A549 (cell line): ENCODE results near the gene LLCFC1. TPM values are rescaled to one million over a fixed set of nuclear protein-coding genes. Genes with fewer than 3 reads are reported as not detected.

Source experiments
- ATAC-seq, 2 experiments: fragments of 200-7000 bp in 1 of 2; fragments of >200 bp in 1 of 2; cut with Nextera tagmentation in 1 of 2; cut with Tn5 transposase in 1 of 2; 3 replicates each; pipeline versions ENCODE4 v1.8.0 to v1.9.1; 2018 to 2020; ENCODE audit warnings: mild to moderate bottlenecking in 1 of 2, moderate library complexity in 1 of 2
- CTCF ChIA-PET: fragments of 300-600 bp; sonication (Branson Sonifier 250); formaldehyde crosslinking; extraction: SDS; loops from one replicate; lab custom pipeline; 2021; ENCODE audit warnings: antibody characterized with exemption, inconsistent platforms; lab: Yijun Ruan, JAX
- POLR2A ChIA-PET: fragments of 350-600 bp; formaldehyde crosslinking; extraction: SDS; loops from one replicate; lab custom pipeline; 2021; ENCODE audit warnings: antibody characterized with exemption, inconsistent platforms; lab: Yijun Ruan, JAX
- DNase-seq, 2 experiments: peaks; one replicate each; pipeline versions ENCODE4 v3.0.0 to v3.0.0-alpha.2; 2011 to 2016; ENCODE audit warnings: low read depth in 1 of 2, low spot score in 1 of 2
- FAIRE-seq: peaks from 2 replicates; lab custom pipeline; 2011; peaks lifted over from hg19 to GRCh38; lab: Jason Lieb, UNC
- H3K27ac ChIP-seq, 2 experiments: fragments of >200 bp; sonication (Bioruptor Twin); formaldehyde crosslinking; 3 replicates each; pipeline ENCODE4 v1.5.1; 2016 to 2017
- H3K4me1 ChIP-seq: fragments of >200 bp; sonication (Bioruptor Twin); formaldehyde crosslinking; 3 replicates; pipeline ENCODE4 v1.6.1; 2016
- H3K4me2 ChIP-seq: fragments of >200 bp; sonication (Bioruptor Twin); formaldehyde crosslinking; 3 replicates; pipeline ENCODE4 v1.6.1; 2016
- H3K4me3 ChIP-seq: fragments of >200 bp; sonication (Bioruptor Twin); formaldehyde crosslinking; 3 replicates; pipeline ENCODE4 v1.5.1; 2016
- H3K9me3 ChIP-seq: fragments of >200 bp; sonication (Bioruptor Twin); formaldehyde crosslinking; 3 replicates; pipeline ENCODE4 v1.6.1; 2016
- CBX2 ChIP-seq: fragments of 200-600 bp; sonication (generic); IDR thresholded peaks from 2 replicates; pipeline ENCODE4 v1.6.1; 2016; ENCODE audit warnings: low read depth, mild to moderate bottlenecking, borderline replicate concordance
- CHD2 ChIP-seq: fragments of 150-350 bp; IDR thresholded peaks from 2 replicates; pipeline ENCODE4 v1.6.1; 2014; ENCODE audit warnings: low read length; ENCODE audit not compliant: partially characterized antibody
- CHD4 ChIP-seq: fragments of 200-600 bp; sonication (generic); IDR thresholded peaks from 2 replicates; pipeline ENCODE4 v1.6.1; 2016; ENCODE audit warnings: antibody characterized with exemption, mild to moderate bottlenecking, borderline replicate concordance
- EHMT2 ChIP-seq: fragments of 200-600 bp; sonication (generic); IDR thresholded peaks from 2 replicates; pipeline ENCODE4 v1.6.1; 2016; ENCODE audit warnings: antibody characterized with exemption, low read depth, mild to moderate bottlenecking, moderate library complexity
- FOXS1 ChIP-seq: fragments of 250-450 bp; sonication (Bioruptor Pico); IDR thresholded peaks from 2 replicates; pipeline ENCODE4 v1.5.0; 2020; ENCODE audit warnings: mild to moderate bottlenecking, moderate library complexity
- GATA3 ChIP-seq: IDR thresholded peaks from 2 replicates; pipeline ENCODE4 v1.6.1; 2012; ENCODE audit warnings: borderline replicate concordance
- HDAC2 ChIP-seq: fragments of 200-600 bp; sonication (generic); IDR thresholded peaks from 2 replicates; pipeline ENCODE4 v1.6.1; 2016
- HEYL ChIP-seq: fragments of 250-450 bp; sonication (Bioruptor Pico); IDR thresholded peaks from 2 replicates; pipeline ENCODE4 v1.8.0; 2021; ENCODE audit warnings: mild to moderate bottlenecking, moderate library complexity
- HOXA7 ChIP-seq: fragments of 250-450 bp; sonication (Bioruptor Pico); IDR thresholded peaks from 2 replicates; pipeline ENCODE4 v1.5.0; 2020; ENCODE audit warnings: mild to moderate bottlenecking, moderate library complexity
- HOXB13 ChIP-seq: fragments of 250-450 bp; sonication (Bioruptor Pico); IDR thresholded peaks from 2 replicates; pipeline ENCODE4 v1.5.0; 2020; ENCODE audit warnings: low read depth, mild to moderate bottlenecking, moderate library complexity
- JUN ChIP-seq, 2 experiments: fragments of >200 bp; sonication (Bioruptor Twin); formaldehyde crosslinking; IDR thresholded peaks; 2 replicates in 1 of 2; 3 replicates in 1 of 2; pipeline ENCODE4 v1.6.1; 2016 to 2017
- MYC ChIP-seq: IDR thresholded peaks from 2 replicates; pipeline ENCODE4 v1.6.1; 2012; ENCODE audit warnings: mild to moderate bottlenecking, inconsistent platforms, low read length, improper control_type of control experiment, borderline replicate concordance
- POLR2A ChIP-seq: IDR thresholded peaks from 2 replicates; pipeline ENCODE4 v1.6.1; 2012; ENCODE audit warnings: mild to moderate bottlenecking, low read length
- RARB ChIP-seq: fragments of 250-450 bp; sonication (Bioruptor Pico); IDR thresholded peaks from 2 replicates; pipeline ENCODE4 v1.8.0; 2021; ENCODE audit warnings: mild to moderate bottlenecking, moderate library complexity
- RCOR1 ChIP-seq: fragments of 150-350 bp; IDR thresholded peaks from 2 replicates; pipeline ENCODE4 v1.6.1; 2014; ENCODE audit warnings: antibody characterized with exemption, low read length, low read depth
- RNF2 ChIP-seq: fragments of 200-600 bp; sonication (generic); IDR thresholded peaks from 2 replicates; pipeline ENCODE4 v1.6.1; 2016; ENCODE audit warnings: low read depth, mild to moderate bottlenecking, antibody characterized with exemption, moderate library complexity, borderline replicate concordance
- SMC3 ChIP-seq: fragments of >200 bp; sonication (Bioruptor Twin); formaldehyde crosslinking; IDR thresholded peaks from 3 replicates; pipeline ENCODE4 v1.6.1; 2018; ENCODE audit warnings: inconsistent platforms
- SREBF2 ChIP-seq: fragments of 450-650 bp; IDR thresholded peaks from 2 replicates; pipeline ENCODE4 v1.6.1; 2014; ENCODE audit warnings: mild to moderate bottlenecking, moderate library complexity
- TFCP2L1 ChIP-seq: fragments of 250-450 bp; sonication (Bioruptor Pico); IDR thresholded peaks from 2 replicates; pipeline ENCODE4 v1.5.0; 2021; ENCODE audit warnings: mild to moderate bottlenecking
- ZNF302 ChIP-seq: fragments of 250-450 bp; sonication (Bioruptor Pico); IDR thresholded peaks from 2 replicates; pipeline ENCODE4 v1.9.0; 2021; ENCODE audit warnings: inconsistent platforms, mild to moderate bottlenecking, moderate library complexity
- WGBS: methylation state at CpG from one replicate; pipeline ENCODE4 v1.1.6; 2017; ENCODE audit errors: missing lambda C conversion rate; 5-methylcytosine and 5-hydroxymethylcytosine counted together
- polyA plus RNA-seq, 4 experiments: library from polyadenylated mRNA; depleted of rRNA in 3 of 4; stranded (reverse); fragments of >200 nt; fragmentation: RNase III in 1 of 4; extraction: RNeasy Plus Mini Kit Qiagen cat#74134 plus additional on column Dnase treatment in 1 of 4; gene quantifications; 2 replicates in 3 of 4; 3 replicates in 1 of 4; pipeline ENCODE4 v1.2.3, GENCODE V29; 2011 to 2017
- TF ChIP-seq, protein P1 (sequence below): IDR thresholded peaks from 2 replicates; pipeline ENCODE4 v1.6.1; 2012; ENCODE audit warnings: low read depth, borderline replicate concordance
- TF ChIP-seq, protein P2 (sequence below): IDR thresholded peaks from 2 replicates; pipeline ENCODE4 v1.6.1; 2012
- TF ChIP-seq, protein P3 (sequence below): fragments of 200-600 bp; sonication (generic); IDR thresholded peaks from 2 replicates; pipeline ENCODE4 v1.6.1; 2016; ENCODE audit warnings: antibody characterized with exemption, mild to moderate bottlenecking, moderate library complexity
- TF ChIP-seq, protein P4 (sequence below): fragments of 450-650 bp; IDR thresholded peaks from 2 replicates; pipeline ENCODE4 v1.6.1; 2014; ENCODE audit warnings: antibody characterized with exemption

LLCFC1 gene
- polyA plus RNA-seq, 2 of the 4 experiments (the other 2 are of a cell fraction), result not detected

DNA sequence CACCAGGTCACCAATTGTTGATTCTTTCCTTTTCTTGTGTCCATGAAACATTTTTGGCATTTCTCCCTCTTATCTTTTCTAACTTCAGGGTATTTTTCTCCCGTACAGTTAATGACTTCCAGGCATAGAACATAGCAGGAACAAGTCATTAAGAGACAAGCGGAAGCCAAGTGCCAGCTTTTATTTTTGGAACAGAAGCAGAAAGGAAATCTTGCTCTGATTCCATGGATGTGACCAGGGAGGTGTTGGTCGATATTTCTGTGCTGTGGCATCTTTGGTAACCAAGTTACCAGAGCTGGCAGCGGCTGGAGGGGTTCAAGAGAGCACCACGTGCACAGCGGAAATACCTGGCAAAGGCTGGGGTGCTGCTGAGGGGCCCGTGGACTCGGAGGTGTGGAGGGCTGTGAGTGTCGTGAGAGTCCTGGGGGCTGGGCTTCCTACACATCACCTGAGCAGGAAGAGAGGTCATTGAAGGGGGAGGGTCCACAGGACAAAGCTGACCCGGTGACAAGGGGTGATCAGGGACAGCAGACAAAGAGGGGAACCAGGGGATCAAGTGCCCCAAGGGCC is 1.8 kb downstream of the LLCFC1 start (continued):
- TF ChIP-seq, protein P1, sequence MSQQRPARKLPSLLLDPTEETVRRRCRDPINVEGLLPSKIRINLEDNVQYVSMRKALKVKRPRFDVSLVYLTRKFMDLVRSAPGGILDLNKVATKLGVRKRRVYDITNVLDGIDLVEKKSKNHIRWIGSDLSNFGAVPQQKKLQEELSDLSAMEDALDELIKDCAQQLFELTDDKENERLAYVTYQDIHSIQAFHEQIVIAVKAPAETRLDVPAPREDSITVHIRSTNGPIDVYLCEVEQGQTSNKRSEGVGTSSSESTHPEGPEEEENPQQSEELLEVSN, result no peak

DNA sequence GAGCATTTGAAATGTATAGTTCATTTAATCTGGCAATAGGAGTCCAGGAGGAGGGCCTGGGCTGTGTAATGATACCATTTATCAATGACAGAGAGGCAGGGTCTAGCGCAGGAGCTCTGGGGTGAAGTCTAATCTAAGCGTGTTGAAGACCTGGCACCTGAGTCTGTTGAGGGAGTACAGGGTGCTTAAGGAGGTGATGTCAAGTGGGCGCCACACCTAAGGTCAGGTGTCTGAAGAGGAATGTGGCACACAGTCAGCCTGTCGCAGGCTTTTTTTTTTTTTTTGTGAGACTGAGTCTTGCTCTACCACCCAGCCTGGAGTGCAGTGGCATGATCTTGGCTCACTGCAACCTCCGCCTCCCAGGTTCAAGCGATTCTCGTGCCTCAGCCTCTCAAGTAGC is 2.3 kb downstream of the LLCFC1 start:
- Histone ChIP-seq H3K9me3 (no peaks in the 10 kb centered on the region), H3K4me1 (no peaks in the 10 kb centered on the region), H3K4me3 (no peak overlapping the region), H3K4me2 (no peak overlapping the region), H3K27ac (no peak overlapping the region)
- no peak for TF ChIP-seq POLR2A
- TF ChIP-seq, protein P2, sequence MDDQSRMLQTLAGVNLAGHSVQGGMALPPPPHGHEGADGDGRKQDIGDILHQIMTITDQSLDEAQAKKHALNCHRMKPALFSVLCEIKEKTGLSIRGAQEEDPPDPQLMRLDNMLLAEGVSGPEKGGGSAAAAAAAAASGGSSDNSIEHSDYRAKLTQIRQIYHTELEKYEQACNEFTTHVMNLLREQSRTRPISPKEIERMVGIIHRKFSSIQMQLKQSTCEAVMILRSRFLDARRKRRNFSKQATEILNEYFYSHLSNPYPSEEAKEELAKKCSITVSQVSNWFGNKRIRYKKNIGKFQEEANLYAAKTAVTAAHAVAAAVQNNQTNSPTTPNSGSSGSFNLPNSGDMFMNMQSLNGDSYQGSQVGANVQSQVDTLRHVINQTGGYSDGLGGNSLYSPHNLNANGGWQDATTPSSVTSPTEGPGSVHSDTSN, result no peak
- no peak for TF ChIP-seq HOXB13 (CRISPR knock-in tag)
- no peak for TF ChIP-seq RCOR1
- no peak for TF ChIP-seq ZNF302 (CRISPR knock-in tag)
- no peak for TF ChIP-seq CHD4
- TF ChIP-seq FOXS1 (CRISPR knock-in tag), result no peak
- FAIRE-seq (no peak), DNase-seq (no peak), ATAC-seq (no peak)
- CTCF ChIA-PET, result no interaction called here
- WGBS, result 20% methylated on average over 7 of the region's 7 CpGs
- POLR2A ChIA-PET, result no interaction called here

DNA sequence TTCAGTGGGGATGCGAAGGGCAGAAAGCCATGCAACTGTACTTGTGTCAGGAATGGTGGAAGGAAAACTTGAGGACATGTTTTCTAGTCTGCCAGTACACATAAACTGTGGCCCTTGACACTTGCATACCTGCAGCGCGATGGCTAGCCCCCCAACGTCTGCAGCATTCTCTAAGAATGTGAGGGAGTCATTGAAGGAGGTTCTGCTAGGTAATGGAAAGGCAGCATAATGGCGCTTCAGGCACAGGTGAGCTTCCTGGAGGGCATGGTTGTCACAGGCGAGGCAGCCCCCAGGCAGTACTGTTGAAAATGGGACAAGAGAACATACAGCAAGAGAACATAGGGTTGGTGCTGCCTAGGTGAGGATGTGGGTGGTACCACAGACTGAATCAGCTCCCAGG is 3.5 kb downstream of the LLCFC1 start:
- CTCF ChIA-PET, result no interaction called here
- no peak overlapping the region for H3K4me2 ChIP-seq
- POLR2A ChIA-PET, result no interaction called here
- no peak for TF ChIP-seq HDAC2
- no peak for TF ChIP-seq HOXA7
- TF ChIP-seq HOXB13 (CRISPR knock-in tag), result no peak
- H3K27ac ChIP-seq, result no peak overlapping the region
- FAIRE-seq (no peak), DNase-seq (no peak), ATAC-seq (no peak)
- WGBS, result 25% methylated on average over 6 of the region's 6 CpGs
- H3K4me1 ChIP-seq, result no peaks in the 10 kb centered on the region
- H3K4me3 ChIP-seq, result no peak overlapping the region
- H3K9me3 ChIP-seq, result no peaks in the 10 kb centered on the region

DNA sequence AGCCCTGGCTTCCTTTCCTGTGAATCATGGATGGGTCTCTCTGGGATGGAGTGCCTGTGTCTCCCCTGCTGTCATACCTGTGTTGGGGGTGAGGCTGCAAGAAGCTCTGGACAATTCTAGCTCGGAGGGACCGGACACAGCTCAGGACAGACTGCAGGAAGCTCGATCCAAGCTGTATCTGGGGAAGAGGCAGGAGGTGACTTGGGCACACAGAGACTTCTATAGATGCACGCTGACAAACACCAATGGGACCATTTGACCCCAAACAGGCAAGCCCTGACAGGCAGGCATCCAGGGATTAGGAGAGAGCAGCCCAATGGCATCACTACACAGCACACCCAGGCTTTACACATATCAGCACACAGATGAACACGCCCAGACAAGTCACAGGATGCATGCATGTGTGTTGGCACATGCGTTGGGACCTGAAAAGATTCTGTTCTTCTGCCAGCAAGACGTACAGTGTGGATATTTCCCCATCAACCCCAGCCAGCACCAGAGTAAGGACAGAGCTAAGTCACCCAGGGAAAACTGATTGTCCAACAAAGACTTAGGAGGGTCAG is 4.5 kb downstream of the LLCFC1 start:
- no peak for DNase-seq
- H3K27ac ChIP-seq, result no peak overlapping the region
- POLR2A ChIA-PET, result no interaction called here
- no peak for FAIRE-seq
- no peaks in the 10 kb centered on the region for H3K4me1 ChIP-seq
- 10% methylated on average over 7 of the region's 7 CpGs for WGBS
- H3K9me3 ChIP-seq, result no peaks in the 10 kb centered on the region
- CTCF ChIA-PET, result interaction anchor here (1.1 to 1.3 kb wide), 3 partner anchors 9 to 61 kb away, joined by 3 read pairs; no protein-coding TSS in a partner anchor
- ATAC-seq, result no peak
- no peak overlapping the region for H3K4me2 ChIP-seq
- H3K4me3 ChIP-seq, result no peak overlapping the region
- TF ChIP-seq, protein P3, sequence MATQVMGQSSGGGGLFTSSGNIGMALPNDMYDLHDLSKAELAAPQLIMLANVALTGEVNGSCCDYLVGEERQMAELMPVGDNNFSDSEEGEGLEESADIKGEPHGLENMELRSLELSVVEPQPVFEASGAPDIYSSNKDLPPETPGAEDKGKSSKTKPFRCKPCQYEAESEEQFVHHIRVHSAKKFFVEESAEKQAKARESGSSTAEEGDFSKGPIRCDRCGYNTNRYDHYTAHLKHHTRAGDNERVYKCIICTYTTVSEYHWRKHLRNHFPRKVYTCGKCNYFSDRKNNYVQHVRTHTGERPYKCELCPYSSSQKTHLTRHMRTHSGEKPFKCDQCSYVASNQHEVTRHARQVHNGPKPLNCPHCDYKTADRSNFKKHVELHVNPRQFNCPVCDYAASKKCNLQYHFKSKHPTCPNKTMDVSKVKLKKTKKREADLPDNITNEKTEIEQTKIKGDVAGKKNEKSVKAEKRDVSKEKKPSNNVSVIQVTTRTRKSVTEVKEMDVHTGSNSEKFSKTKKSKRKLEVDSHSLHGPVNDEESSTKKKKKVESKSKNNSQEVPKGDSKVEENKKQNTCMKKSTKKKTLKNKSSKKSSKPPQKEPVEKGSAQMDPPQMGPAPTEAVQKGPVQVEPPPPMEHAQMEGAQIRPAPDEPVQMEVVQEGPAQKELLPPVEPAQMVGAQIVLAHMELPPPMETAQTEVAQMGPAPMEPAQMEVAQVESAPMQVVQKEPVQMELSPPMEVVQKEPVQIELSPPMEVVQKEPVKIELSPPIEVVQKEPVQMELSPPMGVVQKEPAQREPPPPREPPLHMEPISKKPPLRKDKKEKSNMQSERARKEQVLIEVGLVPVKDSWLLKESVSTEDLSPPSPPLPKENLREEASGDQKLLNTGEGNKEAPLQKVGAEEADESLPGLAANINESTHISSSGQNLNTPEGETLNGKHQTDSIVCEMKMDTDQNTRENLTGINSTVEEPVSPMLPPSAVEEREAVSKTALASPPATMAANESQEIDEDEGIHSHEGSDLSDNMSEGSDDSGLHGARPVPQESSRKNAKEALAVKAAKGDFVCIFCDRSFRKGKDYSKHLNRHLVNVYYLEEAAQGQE, result no peak
- TF ChIP-seq HEYL (CRISPR knock-in tag) (no peak), GATA3 (no peak), SREBF2 (no peak), FOXS1 (CRISPR knock-in tag) (no peak), CHD2 (no peak), TFCP2L1 (CRISPR knock-in tag) (no peak), CBX2 (no peak), EHMT2 (no peak), MYC (no peak), HOXB13 (CRISPR knock-in tag) (no peak), RARB (CRISPR knock-in tag) (no peak), SMC3 (no peak), JUN (IDR thresholded peaks at IDR 0.05) (no peak), RNF2 (no peak), POLR2A (no peak)
- TF ChIP-seq, protein P2, result no peak
- TF ChIP-seq, protein P4, sequence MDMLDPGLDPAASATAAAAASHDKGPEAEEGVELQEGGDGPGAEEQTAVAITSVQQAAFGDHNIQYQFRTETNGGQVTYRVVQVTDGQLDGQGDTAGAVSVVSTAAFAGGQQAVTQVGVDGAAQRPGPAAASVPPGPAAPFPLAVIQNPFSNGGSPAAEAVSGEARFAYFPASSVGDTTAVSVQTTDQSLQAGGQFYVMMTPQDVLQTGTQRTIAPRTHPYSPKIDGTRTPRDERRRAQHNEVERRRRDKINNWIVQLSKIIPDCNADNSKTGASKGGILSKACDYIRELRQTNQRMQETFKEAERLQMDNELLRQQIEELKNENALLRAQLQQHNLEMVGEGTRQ, result no peak
